H1 (cell line): ENCODE results near the gene RBFOX1. TPM values are rescaled to one million over a fixed set of nuclear protein-coding genes. Genes with fewer than 3 reads are reported as not detected.

Experiments used
- CTCF ChIA-PET: fragments of 300-600 bp; sonication (Branson Sonifier 250); formaldehyde crosslinking; loops from one replicate; lab custom pipeline; 2021; ENCODE audit not compliant: partially characterized antibody; lab: Charles Lee
- POLR2A ChIA-PET: fragments of 300-600 bp; sonication (Branson Sonifier 250); formaldehyde crosslinking; loops from one replicate; lab custom pipeline; 2021; ENCODE audit warnings: inconsistent platforms; ENCODE audit not compliant: partially characterized antibody; lab: Charles Lee
- DNase-seq, 2 experiments: peaks; one replicate each; pipeline versions ENCODE4 v3.0.0 to v3.0.0-alpha.2; 2010 to 2022; ENCODE audit warnings: low spot score in 2 of 2, low read depth in 1 of 2, mixed read lengths in 1 of 2
- FAIRE-seq: peaks from 2 replicates; lab custom pipeline; 2011; peaks lifted over from hg19 to GRCh38; lab: Jason Lieb, UNC
- H2AFZ ChIP-seq: 2 replicates; pipeline ENCODE4 v1.8.1; 2012; ENCODE audit warnings: low read length, inconsistent platforms
- H2AK5ac ChIP-seq: 2 replicates; pipeline ENCODE4 v1.6.1; 2013; ENCODE audit warnings: low read depth, low read length
- H2BK120ac ChIP-seq: replicated peaks from 2 replicates; pipeline ENCODE3; 2013; ENCODE audit warnings: low read depth, low read length, inconsistent platforms
- H2BK12ac ChIP-seq: 2 replicates; pipeline ENCODE4 v1.6.1; 2013; ENCODE audit warnings: low read depth, low read length
- H2BK15ac ChIP-seq: 2 replicates; pipeline ENCODE4 v1.6.1; 2013; ENCODE audit warnings: low read length
- H2BK20ac ChIP-seq: 2 replicates; pipeline ENCODE4 v1.6.1; 2013; ENCODE audit warnings: low read length
- H2BK5ac ChIP-seq: 2 replicates; pipeline ENCODE4 v1.6.1; 2013; ENCODE audit warnings: low read depth, low read length
- H3K14ac ChIP-seq: 2 replicates; pipeline ENCODE4 v1.6.1; 2013; ENCODE audit warnings: inconsistent platforms; ENCODE audit not compliant: insufficient read length
- H3K18ac ChIP-seq: 2 replicates; pipeline ENCODE4 v1.6.1; 2013; ENCODE audit warnings: low read length; ENCODE audit errors: extremely low read depth
- H3K23ac ChIP-seq: 2 replicates; pipeline ENCODE4 v1.6.1; 2013; ENCODE audit warnings: inconsistent platforms; ENCODE audit not compliant: insufficient read length
- H3K23me2 ChIP-seq: 2 replicates; pipeline ENCODE4 v1.6.1; 2013; ENCODE audit warnings: low read depth, low read length
- H3K27ac ChIP-seq: 2 replicates; pipeline ENCODE4 v1.6.1; 2011; ENCODE audit warnings: low read depth, low read length, inconsistent platforms
- H3K27me3 ChIP-seq, 4 experiments: replicated peaks in 1 of 4; 1 replicate in 1 of 4; 2 replicates in 3 of 4; pipeline versions ENCODE4 v1.6.1 to v1.8.1; 2011 to 2013; ENCODE audit warnings: low read length in 3 of 4, mild to moderate bottlenecking in 3 of 4, inconsistent platforms in 2 of 4, mixed read lengths in 2 of 4, moderate library complexity in 1 of 4; ENCODE audit not compliant: control insufficient read depth in 3 of 4, insufficient read depth in 3 of 4; ENCODE audit errors: extremely low read depth in 1 of 4
- H3K36me3 ChIP-seq, 4 experiments: 2 replicates each; pipeline versions ENCODE4 v1.6.1 to v1.8.1; 2011 to 2013; ENCODE audit warnings: mild to moderate bottlenecking in 4 of 4, low read length in 3 of 4, moderate library complexity in 2 of 4, control low read depth in 1 of 4, inconsistent platforms in 1 of 4; ENCODE audit not compliant: insufficient read depth in 4 of 4, control insufficient read depth in 2 of 4
- H3K4ac ChIP-seq: replicated peaks from 2 replicates; pipeline ENCODE3; 2013; ENCODE audit warnings: low read length, low read depth, mixed read lengths, inconsistent platforms; ENCODE audit not compliant: insufficient read length
- H3K4me1 ChIP-seq, 4 experiments: replicated peaks in 1 of 4; 1 replicate in 1 of 4; 2 replicates in 3 of 4; pipeline versions ENCODE4 v1.6.1 to v1.8.1; 2011 to 2013; ENCODE audit warnings: low read length in 3 of 4, inconsistent platforms in 2 of 4, mixed read lengths in 1 of 4; ENCODE audit not compliant: insufficient read depth in 4 of 4, control insufficient read depth in 3 of 4
- H3K4me2 ChIP-seq, 2 experiments: 2 replicates each; pipeline versions ENCODE4 v1.6.1 to v1.8.1; 2011 to 2013; ENCODE audit warnings: low read depth in 2 of 2, low read length in 2 of 2, control low read depth in 1 of 2, inconsistent platforms in 1 of 2, mild to moderate bottlenecking in 1 of 2; ENCODE audit not compliant: insufficient read depth in 1 of 2
- H3K4me3 ChIP-seq, 4 experiments: fragments of 200-600, 300-600 bp in 1 of 4; sonication (generic), shearing (Covaris generic), sonication (Bioruptor Twin) in 1 of 4; 2 replicates each; pipeline versions ENCODE4 v1.5.1 to v1.8.1; 2011 to 2016; ENCODE audit warnings: low read length in 4 of 4, low read depth in 3 of 4, control low read depth in 2 of 4, inconsistent platforms in 2 of 4, mild to moderate bottlenecking in 2 of 4, mixed read lengths in 1 of 4, moderate library complexity in 1 of 4; ENCODE audit not compliant: insufficient read depth in 2 of 4; ENCODE audit errors: extremely low read depth in 1 of 4
- H3K56ac ChIP-seq: replicated peaks from 2 replicates; pipeline ENCODE3; 2013; ENCODE audit warnings: low read depth, mild to moderate bottlenecking, mixed read lengths, low read length, inconsistent platforms; ENCODE audit not compliant: insufficient read length
- H3K79me1 ChIP-seq: 2 replicates; pipeline ENCODE4 v1.6.1; 2013; ENCODE audit warnings: low read depth, low read length, control low read depth
- H3K79me2 ChIP-seq, 2 experiments: 2 replicates each; pipeline versions ENCODE4 v1.6.1 to v1.8.1; 2012 to 2013; ENCODE audit warnings: low read length in 2 of 2, mild to moderate bottlenecking in 2 of 2, inconsistent platforms in 1 of 2; ENCODE audit not compliant: insufficient read depth in 2 of 2, control insufficient read depth in 1 of 2
- H3K9ac ChIP-seq, 4 experiments: replicated peaks in 1 of 4; 1 replicate in 1 of 4; 2 replicates in 3 of 4; pipeline versions ENCODE4 v1.6.1 to v1.8.1; 2011 to 2013; ENCODE audit warnings: low read depth in 3 of 4, low read length in 3 of 4, control low read depth in 2 of 4, mild to moderate bottlenecking in 2 of 4, moderate library complexity in 2 of 4, inconsistent platforms in 1 of 4; ENCODE audit errors: extremely low read depth in 1 of 4
- H3K9me3 ChIP-seq, 2 experiments: 2 replicates each; pipeline versions ENCODE4 v1.6.1 to v1.8.1; 2012 to 2013; ENCODE audit warnings: mild to moderate bottlenecking in 2 of 2, moderate library complexity in 2 of 2, control low read depth in 1 of 2, inconsistent platforms in 1 of 2, low read depth in 1 of 2, low read length in 1 of 2, mixed read lengths in 1 of 2; ENCODE audit not compliant: insufficient read depth in 2 of 2
- H4K20me1 ChIP-seq, 2 experiments: replicated peaks in 1 of 2; 2 replicates each; pipeline versions ENCODE3 to v1.8.1; 2011 to 2013; ENCODE audit warnings: inconsistent platforms in 2 of 2, low read length in 2 of 2, mild to moderate bottlenecking in 1 of 2; ENCODE audit not compliant: insufficient read depth in 2 of 2, control insufficient read depth in 1 of 2
- H4K5ac ChIP-seq: 2 replicates; pipeline ENCODE4 v1.6.1; 2013; ENCODE audit warnings: low read length, low read depth, mixed read lengths, inconsistent platforms; ENCODE audit not compliant: insufficient read length
- H4K8ac ChIP-seq: 2 replicates; pipeline ENCODE4 v1.8.0; 2013; ENCODE audit warnings: mild to moderate bottlenecking, moderate library complexity, low read length, inconsistent platforms; ENCODE audit not compliant: insufficient read depth; ENCODE audit errors: extremely low read depth
- H4K91ac ChIP-seq: replicated peaks from 2 replicates; pipeline ENCODE3; 2013; ENCODE audit warnings: low read length, mixed read lengths, inconsistent platforms; ENCODE audit not compliant: insufficient read length
- CREB1 ChIP-seq: IDR thresholded peaks from 2 replicates; pipeline ENCODE4 v1.6.1; 2012; ENCODE audit warnings: inconsistent platforms
- EGR1 ChIP-seq: IDR thresholded peaks from 2 replicates; pipeline ENCODE4 v1.6.1; 2011; ENCODE audit warnings: low read depth, low read length, borderline replicate concordance
- GABPA ChIP-seq: IDR thresholded peaks from 2 replicates; pipeline ENCODE4 v1.6.1; 2011; ENCODE audit warnings: mild to moderate bottlenecking, low read length, moderate library complexity, borderline replicate concordance; ENCODE audit not compliant: insufficient read depth
- JUND ChIP-seq: IDR thresholded peaks from 2 replicates; pipeline ENCODE4 v1.6.1; 2011; ENCODE audit warnings: mild to moderate bottlenecking, improper control_type of control experiment, low read length
- NANOG ChIP-seq: IDR thresholded peaks from 2 replicates; pipeline ENCODE4 v1.6.1; 2011; ENCODE audit warnings: low read length, low read depth, mild to moderate bottlenecking, inconsistent platforms; ENCODE audit not compliant: insufficient read depth, poor library complexity, severe bottlenecking
- POLR2AphosphoS5 ChIP-seq: IDR thresholded peaks from 2 replicates; pipeline ENCODE4 v1.6.1; 2011; ENCODE audit warnings: low read depth, low read length
- RXRA ChIP-seq: IDR thresholded peaks from 2 replicates; pipeline ENCODE4 v1.6.1; 2011; ENCODE audit warnings: low read depth, mild to moderate bottlenecking, low read length, moderate library complexity; ENCODE audit not compliant: insufficient read depth
- SAP30 ChIP-seq: fragments of 300-600 bp; sonication (generic); IDR thresholded peaks from 2 replicates; pipeline ENCODE4 v1.7.1; 2012; ENCODE audit warnings: low read length, moderate library complexity, mild to moderate bottlenecking, inconsistent platforms; ENCODE audit not compliant: insufficient read depth, insufficient replicate concordance
- SP2 ChIP-seq: IDR thresholded peaks from 2 replicates; pipeline ENCODE4 v1.6.1; 2012; ENCODE audit warnings: mild to moderate bottlenecking, low read length, inconsistent platforms
- SP4 ChIP-seq: IDR thresholded peaks from 2 replicates; pipeline ENCODE4 v1.6.1; 2012; ENCODE audit warnings: low read length, inconsistent platforms
- SRF ChIP-seq: IDR thresholded peaks from 2 replicates; pipeline ENCODE4 v1.6.1; 2011; ENCODE audit warnings: mild to moderate bottlenecking, low read depth, low read length, moderate library complexity
- SUZ12 ChIP-seq: fragments of 200-600 bp; sonication (generic); IDR thresholded peaks from 2 replicates; pipeline ENCODE4 v1.6.1; 2012; ENCODE audit warnings: mild to moderate bottlenecking, inconsistent platforms, low read length, moderate library complexity, mixed read lengths
- TAF1 ChIP-seq: IDR thresholded peaks from 2 replicates; pipeline ENCODE4 v1.6.1; 2011; ENCODE audit warnings: mild to moderate bottlenecking, low read depth, low read length
- ZNF274 ChIP-seq: IDR thresholded peaks from 2 replicates; pipeline ENCODE4 v1.7.0; 2012; ENCODE audit warnings: low read length, borderline replicate concordance; ENCODE audit errors: extremely low read depth
- WGBS, 2 experiments: shearing (Covaris generic) in 1 of 2; methylation state at CpG; one replicate each; pipeline versions ENCODE4 v1.1.6 to v1.1.7; 2013 to 2015; ENCODE audit warnings: low lambda C conversion rate in 2 of 2, mixed read lengths in 2 of 2, inconsistent platforms in 1 of 2, low coverage in 1 of 2, missing lambda C conversion rate in 1 of 2; ENCODE audit not compliant: insufficient replicate concordance in 2 of 2, insufficient coverage in 1 of 2, insufficient read length in 1 of 2; ENCODE audit errors: extremely low coverage in 1 of 2, missing lambda C conversion rate in 1 of 2; 5-methylcytosine and 5-hydroxymethylcytosine counted together
- polyA plus RNA-seq, 7 experiments: library from polyadenylated mRNA; depleted of rRNA in 3 of 7; stranded (reverse) in 5 of 7; unstranded in 2 of 7; fragments of >200 nt in 5 of 7; fragments of 200-250 nt in 2 of 7; gene quantifications; 1 replicate in 5 of 7; 2 replicates in 1 of 7; 4 replicates in 1 of 7; pipeline versions ENCODE4 v1.2.1 to v1.2.3, GENCODE V29; 2011 to 2013; ENCODE audit warnings: missing spikeins in 2 of 7, mixed read lengths in 2 of 7
- total RNA-seq: library from RNA; stranded (reverse); fragmentation: NEBNext Ultra II Directional; extraction: Animal tissue kit (Norgen Biotek cat#: 25700); gene quantifications from 2 replicates; pipeline ENCODE4 v1.2.1, GENCODE V29; 2021

The RBFOX1 gene
- total and polyA plus RNA-seq, 2 of the 8 experiments (the other 6 are each of a cell fraction or from before 2014, with no cell fraction given), result 1.7 to 2.8 TPM

DNA sequence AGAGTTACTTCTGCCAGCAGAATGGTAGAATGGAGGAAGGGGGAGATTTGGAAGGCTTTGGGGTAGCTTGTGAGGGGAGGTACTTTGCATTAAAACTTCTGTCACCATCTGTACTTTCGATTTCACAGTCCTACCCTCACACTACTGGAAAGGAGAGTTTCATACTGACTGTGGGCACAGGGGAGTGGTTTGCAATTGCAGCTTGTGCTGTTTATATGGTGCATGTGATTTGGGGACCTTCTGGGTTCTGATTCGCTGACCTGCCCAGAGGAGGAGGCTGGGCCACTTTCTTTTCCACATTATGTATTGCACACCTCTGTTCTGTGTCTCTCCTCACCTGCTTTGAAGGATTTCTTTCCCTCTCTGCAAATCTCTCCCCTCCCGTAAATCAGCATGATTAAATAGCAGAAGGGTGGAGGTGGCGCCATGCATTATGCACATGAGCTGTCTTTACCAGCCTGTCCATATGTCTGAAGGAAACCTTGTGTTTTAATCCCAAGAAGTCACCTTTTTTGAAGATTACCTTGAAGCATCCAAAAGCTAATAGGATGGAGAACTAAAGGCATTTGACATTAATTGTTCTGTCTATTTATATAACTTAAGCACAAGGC is 90.9 kb downstream of the RBFOX1 start:
- Histone ChIP-seq H2AK5ac (no peak overlapping the region), H3K4ac (no peak overlapping the region), H2BK15ac (no peak overlapping the region), H3K18ac (no peak overlapping the region), H3K23ac (no peak overlapping the region), H3K4me2 (no peak overlapping the region), H3K9ac (no peak overlapping the region), H2BK5ac (no peak overlapping the region), H3K56ac (no peak overlapping the region), H2BK20ac (no peak overlapping the region), H3K27ac (no peak overlapping the region), H3K36me3 (no peaks in the 10 kb centered on the region), H3K79me1 (no peaks in the 10 kb centered on the region), H3K23me2 (0 out of 2 replicates have a peak, but pooled peaks cover 2% of the 10 kb centered on the region), H4K5ac (no peak overlapping the region), H2BK12ac (no peak overlapping the region), H3K27me3 (no peaks in the 10 kb centered on the region), H3K14ac (no peak overlapping the region), H3K9me3 (no peaks in the 10 kb centered on the region), H4K8ac (no peak overlapping the region), H3K4me3 (no peak overlapping the region), H4K91ac (no peak overlapping the region), H3K79me2 (no peaks in the 10 kb centered on the region), H2BK120ac (no peak overlapping the region), H2AFZ (no peak overlapping the region), H3K4me1 (peaks cover 0 to 4% (median 1%) of the 10 kb centered on the region in 4 experiments; a peak in 1 of 7 replicates), H4K20me1 (no peaks in the 10 kb centered on the region)
- 88% methylated on average over 4 of the region's 4 CpGs; no CpG with 5 or more reads in 1 of the 2 experiments for WGBS, 2 experiments
- ChIA-PET POLR2A (no interaction called here), CTCF (interaction anchor here (0.9 to 1.7 kb wide), 2 partner anchors 18 to 86 kb away, joined by 3 to 5 read pairs; no protein-coding TSS in a partner anchor)
- DNase-seq (no peak), FAIRE-seq (no peak)
- TF ChIP-seq RXRA (no peak), SP4 (no peak), POLR2AphosphoS5 (no peak), EGR1 (no peak), NANOG (no peak), SAP30 (no peak), ZNF274 (no peak), SUZ12 (no peak), TAF1 (no peak), GABPA (no peak), JUND (no peak), SRF (no peak), SP2 (no peak), CREB1 (no peak)
